K562 (cell line): ENCODE data around the gene FMO2. TPM values are rescaled to one million over a fixed set of nuclear protein-coding genes. Genes with fewer than 3 reads are reported as not detected.

ENCODE experiments used
- ATAC-seq: fragments of 200-7000 bp; cut with Tn5 transposase; 3 replicates; pipeline ENCODE4 v1.9.1; 2020; ENCODE audit warnings: moderate library complexity
- BruUV-seq: library from RNA; stranded (reverse); fragments of 400-500 nt; replicated peaks from 2 replicates; lab custom pipeline; 2021; lab: Mats Ljungman, UMichigan
- CTCF ChIA-PET: fragments of 300-600 bp; formaldehyde crosslinking; extraction: SDS; loops from one replicate; lab custom pipeline; 2021; ENCODE audit warnings: low intra/inter-chr PET ratio; lab: Yijun Ruan, JAX
- POLR2A ChIA-PET: fragments of 300-600, 350-650 bp; sonication (Branson Sonifier 250); formaldehyde crosslinking; extraction: SDS; loops from one replicate; lab custom pipeline; 2021; ENCODE audit warnings: antibody characterized with exemption, inconsistent platforms; lab: Yijun Ruan, JAX
- DNase-seq, 4 experiments: peaks; one replicate each; pipeline versions ENCODE4 v3.0.0 to v3.0.0-alpha.2; 2011 to 2018; ENCODE audit warnings: low spot score in 3 of 4, mixed read lengths in 3 of 4; ENCODE audit errors: extremely low read depth in 1 of 4
- FAIRE-seq: peaks from 2 replicates; lab custom pipeline; 2011; peaks lifted over from hg19 to GRCh38; lab: Jason Lieb, UNC
- H2AFZ ChIP-seq: 2 replicates; pipeline ENCODE4 v1.6.0; 2011; ENCODE audit warnings: low read depth, low read length, control low read depth, inconsistent platforms
- H3K27ac ChIP-seq: fragments of 200-600 bp; 3 replicates; pipeline ENCODE4 v1.8.0; 2011; ENCODE audit warnings: low read depth, mild to moderate bottlenecking, control low read depth, inconsistent platforms, low read length, moderate library complexity, mixed read lengths; ENCODE audit errors: extremely low read depth
- H3K27me3 ChIP-seq, 2 experiments: fragments of 300-600 bp in 1 of 2; 2 replicates in 1 of 2; 3 replicates in 1 of 2; pipeline versions ENCODE4 v1.6.0 to v1.8.0; 2011; ENCODE audit warnings: inconsistent platforms in 2 of 2, low read length in 2 of 2, mild to moderate bottlenecking in 1 of 2, mixed read lengths in 1 of 2, moderate library complexity in 1 of 2; ENCODE audit not compliant: control insufficient read depth in 2 of 2, insufficient read depth in 2 of 2
- H3K36me3 ChIP-seq: fragments of 300-600 bp; 3 replicates; pipeline ENCODE4 v1.8.0; 2011; ENCODE audit warnings: mild to moderate bottlenecking, low read length, inconsistent platforms; ENCODE audit not compliant: control insufficient read depth, insufficient read depth
- H3K4me1 ChIP-seq, 2 experiments: fragments of 200-600 bp in 1 of 2; replicated peaks in 1 of 2; 2 replicates in 1 of 2; 3 replicates in 1 of 2; pipeline versions ENCODE4 v1.5.1 to v1.8.0; 2011; ENCODE audit warnings: inconsistent platforms in 2 of 2, low read length in 2 of 2, mild to moderate bottlenecking in 1 of 2, mixed read lengths in 1 of 2, moderate library complexity in 1 of 2; ENCODE audit not compliant: control insufficient read depth in 2 of 2, insufficient read depth in 2 of 2
- H3K4me2 ChIP-seq: 2 replicates; pipeline ENCODE4 v1.6.1; 2011; ENCODE audit warnings: low read length, control low read depth, inconsistent platforms, mixed read lengths; ENCODE audit not compliant: insufficient read depth
- H3K4me3 ChIP-seq: fragments of 200-600 bp; sonication (generic), shearing (Covaris generic); 2 replicates; pipeline ENCODE4 v1.5.1; 2016; ENCODE audit warnings: control low read depth, inconsistent platforms
- H3K79me2 ChIP-seq: fragments of 200-600 bp; 3 replicates; pipeline ENCODE4 v1.8.0; 2011; ENCODE audit warnings: low read length, inconsistent platforms; ENCODE audit not compliant: control insufficient read depth, insufficient read depth
- H3K9ac ChIP-seq, 2 experiments: 2 replicates each; pipeline versions ENCODE4 v1.6.0 to v1.6.1; 2011; ENCODE audit warnings: low read depth in 2 of 2, low read length in 2 of 2, control low read depth in 1 of 2, inconsistent platforms in 1 of 2, mild to moderate bottlenecking in 1 of 2, mixed read lengths in 1 of 2; ENCODE audit not compliant: insufficient read depth in 1 of 2
- H3K9me1 ChIP-seq: one replicate; pipeline ENCODE4 v1.6.0; 2011; ENCODE audit warnings: inconsistent platforms, mild to moderate bottlenecking, low read length, moderate library complexity; ENCODE audit not compliant: control insufficient read depth, insufficient read depth
- H3K9me3 ChIP-seq: replicated peaks from 2 replicates; pipeline ENCODE4 v1.5.1; 2011; ENCODE audit warnings: low read depth, low read length, inconsistent platforms; ENCODE audit not compliant: control insufficient read depth, insufficient read depth
- H4K20me1 ChIP-seq: replicated peaks from 2 replicates; pipeline ENCODE4 v1.6.1; 2011; ENCODE audit warnings: low read length, inconsistent platforms, mixed read lengths; ENCODE audit not compliant: control insufficient read depth, insufficient read depth
- FOXJ2 ChIP-seq: fragments of 200-800 bp; sonication (Bioruptor generic); IDR thresholded peaks from 2 replicates; pipeline ENCODE4 v1.6.1; 2016; ENCODE audit warnings: missing genetic modification characterization, missing compliant biosample characterization
- FUS ChIP-seq: fragments of 200-400 bp; formaldehyde crosslinking; optimal IDR thresholded peaks from 2 replicates; pipeline ENCODE3; 2017; ENCODE audit warnings: low read depth, low read length
- PATZ1 ChIP-seq: fragments of 250-450 bp; sonication (Bioruptor Pico); IDR thresholded peaks from 2 replicates; pipeline ENCODE4 v1.5.0; 2020; ENCODE audit warnings: mild to moderate bottlenecking, borderline replicate concordance
- PML ChIP-seq: IDR thresholded peaks from 2 replicates; pipeline ENCODE4 v1.6.1; 2012; ENCODE audit warnings: low read length, inconsistent platforms
- RNF219 ChIP-seq: fragments of 250-450 bp; sonication (Bioruptor Pico); IDR thresholded peaks from 2 replicates; pipeline ENCODE4 v1.5.0; 2022; ENCODE audit warnings: mild to moderate bottlenecking
- SIN3B ChIP-seq: fragments of 450-650 bp; IDR thresholded peaks from 2 replicates; pipeline ENCODE4 v1.6.1; 2017; ENCODE audit warnings: low read depth, mild to moderate bottlenecking, moderate library complexity
- YBX1 ChIP-seq: fragments of 450-650 bp; IDR thresholded peaks from 2 replicates; pipeline ENCODE4 v1.7.1; 2016; ENCODE audit warnings: mild to moderate bottlenecking
- WGBS: fragments of 100-300 bp; shearing (Covaris generic); methylation state at CpG from one replicate; pipeline ENCODE4 v1.1.6; 2016; ENCODE audit warnings: low coverage, mixed read lengths; ENCODE audit not compliant: insufficient coverage; ENCODE audit errors: missing lambda C conversion rate; 5-methylcytosine and 5-hydroxymethylcytosine counted together
- in situ Hi-C: fragments of 300-500 bp; cut with MboI; formaldehyde crosslinking; loops from 4 replicates; pipeline ENCODE4 v1.15.0; 2018; ENCODE audit warnings: inconsistent platforms, mixed read lengths
- intact Hi-C: fragments of 100-400 bp; cut with micrococcal nuclease; formaldehyde crosslinking; loops from 2 replicates; pipeline ENCODE4 v1.14.2; 2022
- polyA plus RNA-seq, 8 experiments: library from polyadenylated mRNA; depleted of rRNA in 4 of 8; stranded (reverse) in 5 of 8; unstranded in 3 of 8; fragments of >200 nt; fragmentation: Nextera tagmentation in 2 of 8; fragmentation: Illumina TruSeq in 1 of 8; extraction: Ambion mirVana in 2 of 8; extraction: Trizol in 1 of 8; gene quantifications; 2 replicates each; pipeline versions ENCODE4 v1.2.1 to v1.2.3, GENCODE V29; 2011 to 2014; ENCODE audit warnings: inconsistent platforms in 1 of 8, missing spikeins in 1 of 8
- total RNA-seq, 7 experiments: library from RNA; depleted of rRNA in 6 of 7; stranded (reverse); fragments of >200 nt in 6 of 7; fragmentation: Illumina TruSeq in 2 of 7; extraction: Trizol in 2 of 7; gene quantifications; 2 replicates each; pipeline versions ENCODE4 v1.2.1 to v1.2.3, GENCODE V29; 2011 to 2021; ENCODE audit warnings: low replicate concordance in 1 of 7

The FMO2 gene
- total and polyA plus RNA-seq, 9 of the 15 experiments (the other 6 are each of a cell fraction or from before 2014, with no cell fraction given): not detected

GRCh38 chr1:171206978-171207355 is 21.9 kb downstream of the FMO2 start:
- no TSS peak for BruUV-seq
- FAIRE-seq (no peak), DNase-seq (no peak), ATAC-seq (no peak)
- no peak overlapping the region for H3K4me3 ChIP-seq
- no peaks in the 10 kb centered on the region for H3K79me2 ChIP-seq
- H2AFZ ChIP-seq: no peak overlapping the region
- H3K27ac ChIP-seq: no peak overlapping the region
- intact Hi-C loops: no loop called here
- H3K9me3 ChIP-seq: no peaks in the 10 kb centered on the region
- WGBS: 0% methylated on average over 1 of the region's 1 CpG
- in situ Hi-C loops: no loop called here
- no peak overlapping the region for H3K9ac ChIP-seq
- H3K4me2 ChIP-seq: no peak overlapping the region
- TF ChIP-seq PML: no peak
- TF ChIP-seq PATZ1: no peak
- no peak for TF ChIP-seq YBX1
- no peaks in the 10 kb centered on the region for H3K9me1 ChIP-seq
- no peaks in the 10 kb centered on the region for H3K4me1 ChIP-seq
- H4K20me1 ChIP-seq: no peaks in the 10 kb centered on the region
- H3K27me3 ChIP-seq: no peaks in the 10 kb centered on the region
- ChIA-PET POLR2A (no interaction called here), CTCF (no interaction called here)
- H3K36me3 ChIP-seq: no peaks in the 10 kb centered on the region

- BruUV-seq: no TSS peak
- no peaks in the 10 kb centered on the region for H3K9me3 ChIP-seq
- ChIA-PET CTCF (no interaction called here), POLR2A (no interaction called here)
- intact Hi-C loops (no loop called here), in situ Hi-C loops (no loop called here)
- no peaks in the 10 kb centered on the region for H3K9me1 ChIP-seq
- no peaks in the 10 kb centered on the region for H3K36me3 ChIP-seq
- no peak overlapping the region for H2AFZ ChIP-seq
- WGBS: 0% methylated on average over 2 of the region's 2 CpGs
- no peaks in the 10 kb centered on the region for H3K79me2 ChIP-seq
- no peak overlapping the region for H3K9ac ChIP-seq
- H3K27me3 ChIP-seq: no peaks in the 10 kb centered on the region
- FAIRE-seq (no peak), ATAC-seq (no peak), DNase-seq (no peak)
- TF ChIP-seq FOXJ2: no peak
- TF ChIP-seq RNF219 (CRISPR knock-in tag): no peak
- TF ChIP-seq SIN3B: no peak
- no peak for TF ChIP-seq FUS
- H3K4me1 ChIP-seq: no peaks in the 10 kb centered on the region
- H3K27ac ChIP-seq: no peak overlapping the region
- H3K4me2 ChIP-seq: no peak overlapping the region
- H3K4me3 ChIP-seq: no peak overlapping the region
- H4K20me1 ChIP-seq: no peaks in the 10 kb centered on the region
Measured at GRCh38 chr1:171207377-171207776, 22.3 kb downstream of the FMO2 start.
